NCI-H524 (cell line): ENCODE data around the gene TRIP13.
"Not testable (repeated sequence)": the region's sequence is repeated elsewhere in the genome, so short reads cannot be mapped to it uniquely, and the experiment has no call there.

Experiments used
- DNase-seq, 2 experiments: peaks; one replicate each; lab custom pipeline; 2025; lab: John Stamatoyannopoulos, UW

The TRIP13 gene

GRCh38 chr5:872301-872700 lies 20.4 kb upstream of the TRIP13 start:
- no peak for DNase-seq

- DNase-seq, result no peak
These were observed 19.4 kb upstream of the TRIP13 start for GRCh38 chr5:873328-873727.

GRCh38 chr5:875931-876330 lies 16.8 kb upstream of the TRIP13 start:
- no peak for DNase-seq

- DNase-seq, result no peak
These were observed 16.0 kb upstream of the TRIP13 start for GRCh38 chr5:876398-877365.

GRCh38 chr5:878125-878524 lies 14.6 kb upstream of the TRIP13 start:
- no peak for DNase-seq

DNA sequence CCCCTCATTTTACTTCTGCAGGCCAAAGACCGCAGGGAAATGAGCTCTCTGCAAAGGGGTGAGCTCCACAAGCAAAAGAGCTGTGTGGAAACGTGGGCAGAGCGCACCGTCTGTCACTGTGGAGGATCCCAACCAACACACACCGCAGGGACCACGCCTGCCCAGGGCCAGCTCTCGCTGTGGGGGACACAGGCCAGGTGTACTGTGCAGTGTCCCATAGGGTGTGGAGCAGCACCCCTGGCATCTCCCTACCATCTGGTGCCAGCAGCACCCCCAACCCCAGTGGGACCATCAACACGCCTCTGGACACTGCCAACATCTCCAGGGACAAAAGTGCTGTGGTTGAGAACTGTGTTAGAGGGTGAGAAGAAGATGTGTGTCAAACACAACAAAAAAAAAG lies 14.0 kb upstream of the TRIP13 start:
- not testable (repeated sequence) for DNase-seq

DNA sequence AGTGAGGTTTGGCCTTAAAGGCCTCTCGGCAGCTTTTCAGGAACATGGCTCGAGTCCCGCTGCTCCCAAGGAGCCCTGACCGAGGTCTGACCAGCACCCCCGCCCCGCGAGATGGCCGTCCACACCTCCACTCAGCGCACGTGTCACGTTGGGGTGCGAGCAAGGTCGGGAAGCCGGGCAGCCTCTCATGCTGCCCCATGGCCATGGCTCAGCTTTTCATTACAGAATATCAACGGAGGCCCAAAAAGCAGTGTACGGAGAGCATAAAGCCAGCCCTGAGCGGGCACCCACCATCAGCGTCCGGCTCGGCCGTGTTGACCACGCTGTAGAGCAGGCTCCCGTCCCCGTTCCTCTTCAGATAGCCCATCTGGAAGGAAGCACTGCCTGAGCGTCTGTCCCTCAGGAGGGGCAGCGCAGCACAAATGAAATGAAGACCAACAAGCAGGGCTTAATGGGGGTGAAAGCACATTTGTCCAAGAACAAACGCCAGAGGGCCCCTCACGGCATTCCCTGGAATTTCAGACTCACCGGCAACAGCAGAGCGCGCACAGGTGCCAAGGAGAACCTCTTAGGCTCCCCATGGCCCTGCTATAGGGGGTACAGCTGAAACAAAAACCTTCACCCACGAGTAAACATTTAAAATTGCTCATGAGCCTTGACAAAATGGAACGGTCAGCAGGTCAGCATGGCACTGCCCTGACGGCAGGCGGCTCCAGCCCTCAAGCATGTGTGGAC lies 11.7 kb upstream of the TRIP13 start:
- DNase-seq, result no peak

- DNase-seq, result no peak
These were observed 11.1 kb upstream of the TRIP13 start for GRCh38 chr5:881551-881935.

GRCh38 chr5:882253-883183 lies 10.2 kb upstream of the TRIP13 start:
- no peak for DNase-seq

DNA sequence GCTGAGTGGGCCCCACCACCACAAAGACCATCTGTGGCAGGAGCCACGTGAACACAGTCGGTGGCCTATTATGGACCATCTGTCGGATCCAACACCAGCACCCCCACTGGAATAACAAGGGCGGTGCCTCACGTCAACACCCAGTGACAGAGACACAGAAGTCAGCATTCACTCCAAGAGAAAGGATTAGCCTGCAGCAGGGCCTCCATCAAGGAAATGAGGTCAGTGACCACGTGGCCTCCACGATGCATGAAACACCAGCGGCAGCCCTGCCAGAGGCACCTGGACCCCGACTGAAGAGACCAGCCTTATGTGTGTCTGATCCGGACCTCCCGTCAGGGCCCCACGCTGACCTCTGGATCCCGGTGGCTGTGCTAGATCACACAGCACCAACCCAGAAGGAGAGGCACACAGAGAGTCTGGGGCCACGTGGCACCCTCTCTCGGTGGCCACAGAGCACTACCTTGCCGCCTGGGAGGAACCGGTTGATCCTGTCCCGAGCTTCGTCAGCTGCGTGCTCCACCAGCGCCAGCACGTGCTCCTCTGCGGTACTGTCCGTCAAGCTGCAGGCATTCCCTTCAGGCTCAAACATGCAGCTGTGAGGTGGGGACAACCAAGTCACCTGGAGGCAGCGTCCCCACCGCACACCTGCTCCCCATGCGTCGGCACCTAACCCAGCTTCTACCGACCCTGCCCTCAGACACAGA lies 9.1 kb upstream of the TRIP13 start:
- DNase-seq, result no peak

GRCh38 chr5:884345-885126 lies 8.1 kb upstream of the TRIP13 start:
- DNase-seq, result no peak

DNA sequence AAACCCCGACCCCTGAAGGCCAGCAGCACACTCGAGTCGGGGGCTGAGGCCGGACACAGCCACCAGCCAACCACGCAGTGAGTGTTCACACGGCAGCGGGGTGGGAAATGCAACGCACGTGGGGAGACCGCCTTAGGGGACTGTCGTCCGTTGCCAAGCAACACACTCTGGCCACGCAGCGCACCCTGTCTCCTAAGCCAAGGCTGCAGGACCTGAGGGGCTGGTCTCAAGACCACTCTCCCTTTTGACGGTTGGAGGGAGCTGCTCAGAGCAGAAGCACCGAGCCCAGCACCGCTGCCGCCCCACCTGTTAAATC lies 7.6 kb upstream of the TRIP13 start:
- DNase-seq, result no peak

- no peak for DNase-seq
These were observed 7.2 kb upstream of the TRIP13 start for GRCh38 chr5:885529-885928.

DNA sequence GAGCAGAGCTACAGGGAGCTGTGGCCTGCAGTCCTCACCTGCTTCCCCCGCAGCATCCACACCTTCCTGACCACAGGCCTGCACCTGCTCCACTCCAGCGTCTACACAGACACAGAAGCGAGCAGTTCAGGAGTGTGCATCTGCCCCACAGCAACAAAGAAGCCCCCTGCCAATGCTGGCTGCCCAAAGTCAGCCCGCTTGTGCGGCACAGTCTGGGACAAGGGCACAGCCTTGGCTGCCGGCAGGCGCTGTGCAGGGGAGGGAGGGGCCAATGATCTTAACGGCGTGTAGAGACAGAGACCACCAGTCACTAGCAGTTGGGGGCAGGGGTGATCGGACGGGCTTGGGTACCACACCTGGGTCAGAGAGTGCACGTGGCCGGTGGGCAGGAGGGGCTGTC lies 6.6 kb upstream of the TRIP13 start:
- no peak for DNase-seq

DNA sequence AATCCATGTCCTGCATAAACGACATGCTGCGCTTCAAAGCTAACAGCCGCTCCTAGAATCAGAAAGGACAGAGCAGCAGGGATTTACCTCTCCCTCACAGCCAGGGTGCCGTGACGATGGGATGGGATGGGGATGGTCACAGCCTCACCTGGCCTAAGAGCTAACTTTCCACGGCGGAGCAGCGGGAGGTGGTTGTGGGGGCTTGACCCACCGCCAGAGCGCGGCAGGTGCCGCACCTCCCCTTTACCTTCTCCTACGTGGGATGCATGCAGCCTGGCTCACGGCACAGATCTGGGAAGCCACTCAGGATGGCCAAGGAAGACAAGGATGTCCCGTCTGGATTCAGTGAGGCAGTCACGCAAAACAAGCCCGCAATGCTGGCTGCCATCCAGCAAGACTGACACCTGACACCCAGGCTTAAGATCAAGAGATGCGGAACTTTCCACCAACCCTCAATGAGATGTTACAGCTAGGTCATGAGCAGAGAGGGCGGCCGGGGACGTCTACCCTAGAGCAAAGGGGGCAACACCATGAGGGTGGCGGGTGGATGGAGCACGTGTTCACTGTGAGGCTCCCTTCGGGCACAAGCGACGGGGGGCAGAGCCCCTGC lies 5.9 kb upstream of the TRIP13 start:
- peak in 1 of 2 experiments; percentile 31 for DNase-seq

DNA sequence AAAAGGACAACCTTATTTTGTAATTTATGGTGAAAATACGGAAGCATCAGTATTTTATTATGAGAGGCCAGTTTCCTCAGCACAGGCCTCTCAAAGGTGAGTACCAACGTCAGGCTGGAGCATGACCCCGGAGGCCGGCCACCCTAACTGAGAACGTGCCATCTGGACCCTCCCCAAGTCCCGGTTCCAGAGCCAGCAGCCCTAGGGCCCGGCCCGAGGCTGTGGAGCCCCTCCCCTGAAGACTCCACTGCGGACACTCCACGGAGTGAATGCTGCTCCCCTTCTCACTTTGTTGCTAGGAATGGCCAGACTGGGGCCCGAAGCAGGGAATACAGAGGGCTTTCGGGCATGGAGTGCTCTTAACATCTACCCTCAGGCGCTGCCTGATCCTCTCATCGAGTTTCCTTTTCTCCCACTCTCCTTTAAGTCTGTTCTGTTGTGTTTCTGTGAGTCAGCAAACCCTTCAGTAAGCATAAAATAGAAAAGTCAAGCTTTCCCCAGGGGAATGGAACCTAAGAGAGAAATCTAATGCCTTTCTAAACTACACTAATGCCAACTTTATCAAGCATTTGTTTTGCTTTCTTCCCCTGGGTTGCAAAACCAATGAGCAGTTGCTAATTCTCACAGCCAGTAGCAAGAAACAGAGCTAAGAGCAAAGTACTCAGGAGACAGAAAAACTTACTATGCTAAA lies 4.6 kb upstream of the TRIP13 start:
- no peak for DNase-seq

DNA sequence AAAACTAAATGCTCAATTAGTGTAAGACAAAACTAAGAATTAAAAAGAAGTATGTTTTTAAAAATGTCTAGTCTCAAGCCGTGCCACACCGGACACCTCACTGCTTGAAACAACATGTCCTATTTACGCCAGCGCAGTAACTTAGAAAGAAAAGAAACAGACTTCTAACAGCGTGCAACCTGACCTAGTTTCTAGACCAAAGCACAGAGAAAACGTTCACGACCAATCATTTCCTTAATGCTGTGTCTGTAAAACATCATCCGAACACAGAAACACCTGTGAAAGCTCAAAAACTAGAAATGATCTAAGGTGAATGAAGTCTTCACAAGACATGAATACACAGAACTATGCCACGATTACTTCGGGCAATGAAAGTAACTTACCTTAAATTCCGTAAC lies 4.0 kb upstream of the TRIP13 start:
- no peak for DNase-seq

- no peak for DNase-seq
These were observed 3.5 kb upstream of the TRIP13 start for GRCh38 chr5:889075-889710.

GRCh38 chr5:891117-891836 lies 1.4 kb upstream of the TRIP13 start:
- DNase-seq, result no peak
